Astrocyte of the spinal cord (primary cell): ENCODE results near the gene HDAC7.

Experiments used
- DNase-seq: peaks from one replicate; pipeline ENCODE4 v3.0.0; 2011; ENCODE audit warnings: low read depth, low spot score
- H3K4me3 ChIP-seq: 2 replicates; pipeline ENCODE4 v1.5.1; 2011; ENCODE audit warnings: low read depth, mild to moderate bottlenecking, low read length, moderate library complexity
- CTCF ChIP-seq: IDR thresholded peaks from 2 replicates; pipeline ENCODE4 v1.5.1; 2012; ENCODE audit warnings: low read depth, mild to moderate bottlenecking, low read length, inconsistent platforms
- in situ Hi-C: cut with HindIII; loops from 2 replicates; pipeline ENCODE4 v1.10.0; 2017; ENCODE audit warnings: low sequenced_read_pairs

HDAC7 gene

GRCh38 chr12:47755655-47756562 lies 63.8 kb downstream of the HDAC7 start:
- no peak for DNase-seq
- H3K4me3 ChIP-seq: no peak overlapping the region
- TF ChIP-seq CTCF: no peak
- in situ Hi-C loops: no loop called here

- in situ Hi-C loops: no loop called here
- DNase-seq: no peak
- no peak overlapping the region for H3K4me3 ChIP-seq
- no peak for TF ChIP-seq CTCF
Measured at GRCh38 chr12:47754881-47755280, 64.8 kb downstream of the HDAC7 start.

GRCh38 chr12:47754126-47754525 lies 65.6 kb downstream of the HDAC7 start:
- no peak for DNase-seq
- in situ Hi-C loops: no loop called here
- no peak overlapping the region for H3K4me3 ChIP-seq
- TF ChIP-seq CTCF: no peak

- no peak for TF ChIP-seq CTCF
- no peak for DNase-seq
- in situ Hi-C loops: no loop called here
- H3K4me3 ChIP-seq: no peak overlapping the region
Measured at GRCh38 chr12:47753021-47754001, 66.4 kb downstream of the HDAC7 start.

GRCh38 chr12:47752552-47752951 lies 67.2 kb downstream of the HDAC7 start:
- TF ChIP-seq CTCF: no peak
- no peak overlapping the region for H3K4me3 ChIP-seq
- in situ Hi-C loops: no loop called here
- DNase-seq: no peak

- in situ Hi-C loops: no loop called here
- no peak overlapping the region for H3K4me3 ChIP-seq
- DNase-seq: no peak
- TF ChIP-seq CTCF: no peak
Measured at GRCh38 chr12:47752121-47752520, 67.6 kb downstream of the HDAC7 start.
